ENCODE measurements around the gene IRAK1.

DNA sequence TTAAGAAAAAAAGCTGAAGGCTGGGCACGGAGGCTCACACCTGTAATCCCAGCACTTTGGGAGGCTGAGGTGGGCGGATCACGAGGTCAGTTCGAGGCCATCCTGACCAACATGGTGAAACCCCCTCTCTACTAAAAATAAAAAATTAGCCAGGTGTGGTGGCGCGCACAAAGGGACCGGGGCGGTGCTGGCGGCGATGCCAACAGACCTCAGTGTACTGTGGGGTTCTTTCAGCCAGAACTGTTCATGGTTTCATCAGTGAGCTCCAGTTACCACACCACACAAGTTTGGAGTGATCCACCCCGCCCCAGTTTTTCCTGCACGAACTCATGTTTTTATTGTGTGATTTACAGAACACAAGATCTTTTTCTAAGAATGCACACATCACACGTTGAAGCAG lies 21.2 kb upstream of the IRAK1 start:
- TF ChIP-seq, protein P1, sequence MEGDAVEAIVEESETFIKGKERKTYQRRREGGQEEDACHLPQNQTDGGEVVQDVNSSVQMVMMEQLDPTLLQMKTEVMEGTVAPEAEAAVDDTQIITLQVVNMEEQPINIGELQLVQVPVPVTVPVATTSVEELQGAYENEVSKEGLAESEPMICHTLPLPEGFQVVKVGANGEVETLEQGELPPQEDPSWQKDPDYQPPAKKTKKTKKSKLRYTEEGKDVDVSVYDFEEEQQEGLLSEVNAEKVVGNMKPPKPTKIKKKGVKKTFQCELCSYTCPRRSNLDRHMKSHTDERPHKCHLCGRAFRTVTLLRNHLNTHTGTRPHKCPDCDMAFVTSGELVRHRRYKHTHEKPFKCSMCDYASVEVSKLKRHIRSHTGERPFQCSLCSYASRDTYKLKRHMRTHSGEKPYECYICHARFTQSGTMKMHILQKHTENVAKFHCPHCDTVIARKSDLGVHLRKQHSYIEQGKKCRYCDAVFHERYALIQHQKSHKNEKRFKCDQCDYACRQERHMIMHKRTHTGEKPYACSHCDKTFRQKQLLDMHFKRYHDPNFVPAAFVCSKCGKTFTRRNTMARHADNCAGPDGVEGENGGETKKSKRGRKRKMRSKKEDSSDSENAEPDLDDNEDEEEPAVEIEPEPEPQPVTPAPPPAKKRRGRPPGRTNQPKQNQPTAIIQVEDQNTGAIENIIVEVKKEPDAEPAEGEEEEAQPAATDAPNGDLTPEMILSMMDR (tag by site-specific recombination; IDR thresholded peaks at IDR 0.05) = no peak
- TF ChIP-seq ZNF350 (tag by site-specific recombination; IDR thresholded peaks at IDR 0.05) = no peak
- TF ChIP-seq, protein P2, sequence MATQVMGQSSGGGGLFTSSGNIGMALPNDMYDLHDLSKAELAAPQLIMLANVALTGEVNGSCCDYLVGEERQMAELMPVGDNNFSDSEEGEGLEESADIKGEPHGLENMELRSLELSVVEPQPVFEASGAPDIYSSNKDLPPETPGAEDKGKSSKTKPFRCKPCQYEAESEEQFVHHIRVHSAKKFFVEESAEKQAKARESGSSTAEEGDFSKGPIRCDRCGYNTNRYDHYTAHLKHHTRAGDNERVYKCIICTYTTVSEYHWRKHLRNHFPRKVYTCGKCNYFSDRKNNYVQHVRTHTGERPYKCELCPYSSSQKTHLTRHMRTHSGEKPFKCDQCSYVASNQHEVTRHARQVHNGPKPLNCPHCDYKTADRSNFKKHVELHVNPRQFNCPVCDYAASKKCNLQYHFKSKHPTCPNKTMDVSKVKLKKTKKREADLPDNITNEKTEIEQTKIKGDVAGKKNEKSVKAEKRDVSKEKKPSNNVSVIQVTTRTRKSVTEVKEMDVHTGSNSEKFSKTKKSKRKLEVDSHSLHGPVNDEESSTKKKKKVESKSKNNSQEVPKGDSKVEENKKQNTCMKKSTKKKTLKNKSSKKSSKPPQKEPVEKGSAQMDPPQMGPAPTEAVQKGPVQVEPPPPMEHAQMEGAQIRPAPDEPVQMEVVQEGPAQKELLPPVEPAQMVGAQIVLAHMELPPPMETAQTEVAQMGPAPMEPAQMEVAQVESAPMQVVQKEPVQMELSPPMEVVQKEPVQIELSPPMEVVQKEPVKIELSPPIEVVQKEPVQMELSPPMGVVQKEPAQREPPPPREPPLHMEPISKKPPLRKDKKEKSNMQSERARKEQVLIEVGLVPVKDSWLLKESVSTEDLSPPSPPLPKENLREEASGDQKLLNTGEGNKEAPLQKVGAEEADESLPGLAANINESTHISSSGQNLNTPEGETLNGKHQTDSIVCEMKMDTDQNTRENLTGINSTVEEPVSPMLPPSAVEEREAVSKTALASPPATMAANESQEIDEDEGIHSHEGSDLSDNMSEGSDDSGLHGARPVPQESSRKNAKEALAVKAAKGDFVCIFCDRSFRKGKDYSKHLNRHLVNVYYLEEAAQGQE (tag by site-specific recombination; IDR thresholded peaks at IDR 0.05) = no peak
- TF ChIP-seq ZNF24 (tag by site-specific recombination; IDR thresholded peaks at IDR 0.05) = no peak
- no peak for TF ChIP-seq ZNF558 (tag by site-specific recombination; IDR thresholded peaks at IDR 0.05)
- TF ChIP-seq TRIM28 (IDR thresholded peaks at IDR 0.05; ENCODE audit: borderline replicate concordance, low read length) = no peak
- TF ChIP-seq ZBTB17 (tag by site-specific recombination; IDR thresholded peaks at IDR 0.05) = no peak
- TF ChIP-seq, protein P3, sequence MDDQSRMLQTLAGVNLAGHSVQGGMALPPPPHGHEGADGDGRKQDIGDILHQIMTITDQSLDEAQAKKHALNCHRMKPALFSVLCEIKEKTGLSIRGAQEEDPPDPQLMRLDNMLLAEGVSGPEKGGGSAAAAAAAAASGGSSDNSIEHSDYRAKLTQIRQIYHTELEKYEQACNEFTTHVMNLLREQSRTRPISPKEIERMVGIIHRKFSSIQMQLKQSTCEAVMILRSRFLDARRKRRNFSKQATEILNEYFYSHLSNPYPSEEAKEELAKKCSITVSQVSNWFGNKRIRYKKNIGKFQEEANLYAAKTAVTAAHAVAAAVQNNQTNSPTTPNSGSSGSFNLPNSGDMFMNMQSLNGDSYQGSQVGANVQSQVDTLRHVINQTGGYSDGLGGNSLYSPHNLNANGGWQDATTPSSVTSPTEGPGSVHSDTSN (CRISPR knock-in tag; IDR thresholded peaks at IDR 0.05) = no peak
- TF ChIP-seq ZNF544 (tag by site-specific recombination; IDR thresholded peaks at IDR 0.05) = no peak
